Smooth muscle cell (in vitro differentiated cells): ENCODE measurements around the gene IRGQ. TPM values are rescaled to one million over a fixed set of nuclear protein-coding genes. Genes with fewer than 3 reads are reported as not detected.

ENCODE experiments used
- DNase-seq: peaks from one replicate; lab custom pipeline; 2025; ENCODE audit not compliant: unreplicated experiment; lab: John Stamatoyannopoulos, UW
- H2AFZ ChIP-seq: fragments of 200-600 bp; sonication (generic); 2 replicates; pipeline ENCODE4 v1.6.0; 2016; ENCODE audit warnings: antibody characterized with exemption, low read depth, mild to moderate bottlenecking
- H3F3A ChIP-seq: fragments of 200-600 bp; sonication (generic); 2 replicates; pipeline ENCODE4 v1.6.0; 2017; ENCODE audit warnings: antibody characterized with exemption, low read depth
- H3K27ac ChIP-seq: fragments of 200-600 bp; sonication (generic); 2 replicates; pipeline ENCODE4 v1.5.1; 2016; ENCODE audit warnings: low read depth, mild to moderate bottlenecking
- H3K27me3 ChIP-seq: fragments of 200-600 bp; sonication (generic); 2 replicates; pipeline ENCODE4 v1.6.1; 2016; ENCODE audit warnings: low read depth, mild to moderate bottlenecking
- H3K36me3 ChIP-seq: fragments of 200-600 bp; sonication (generic); 2 replicates; pipeline ENCODE4 v1.5.1; 2016; ENCODE audit warnings: low read depth
- H3K4me1 ChIP-seq: fragments of 200-600 bp; sonication (generic); 2 replicates; pipeline ENCODE4 v1.5.1; 2016; ENCODE audit warnings: low read depth
- H3K4me2 ChIP-seq: fragments of 200-600 bp; sonication (generic); 2 replicates; pipeline ENCODE4 v1.6.0; 2016; ENCODE audit warnings: mild to moderate bottlenecking
- H3K4me3 ChIP-seq: fragments of 200-600 bp; sonication (generic); 2 replicates; pipeline ENCODE4 v1.5.1; 2016; ENCODE audit warnings: mild to moderate bottlenecking
- H3K79me2 ChIP-seq: fragments of 200-600 bp; sonication (generic); 2 replicates; pipeline ENCODE4 v1.6.0; 2016; ENCODE audit warnings: low read depth, mild to moderate bottlenecking
- H3K9ac ChIP-seq: fragments of 200-600 bp; sonication (generic); 2 replicates; pipeline ENCODE4 v1.6.0; 2016; ENCODE audit warnings: low read depth
- H3K9me3 ChIP-seq: fragments of 200-600 bp; sonication (generic); replicated peaks from 2 replicates; pipeline ENCODE4 v1.5.1; 2016; ENCODE audit warnings: low read depth
- H4K20me1 ChIP-seq: fragments of 200-600 bp; sonication (generic); 2 replicates; pipeline ENCODE4 v1.6.0; 2016; ENCODE audit warnings: low read depth
- WGBS: methylation state at CpG from one replicate; pipeline ENCODE4 v1.1.7; 2016; ENCODE audit warnings: low lambda C conversion rate; 5-methylcytosine and 5-hydroxymethylcytosine counted together
- polyA plus RNA-seq: library from polyadenylated mRNA; unstranded; fragments of >200 nt; fragmentation: Nextera tagmentation; extraction: Ambion mirVana; gene quantifications from 2 replicates; pipeline ENCODE4 v1.2.1, GENCODE V29; 2016
- total RNA-seq: library from RNA; depleted of rRNA; stranded (reverse); fragments of >200 nt; gene quantifications from 2 replicates; pipeline ENCODE4 v1.2.3, GENCODE V29; 2014
- TF ChIP-seq, protein P1 (sequence below): fragments of 200-600 bp; sonication (generic); IDR thresholded peaks from 2 replicates; pipeline ENCODE4 v1.5.1; 2017; ENCODE audit warnings: borderline replicate concordance, mild to moderate bottlenecking, antibody characterized with exemption; ENCODE audit not compliant: insufficient read depth, poor library complexity, severe bottlenecking

IRGQ gene
- total and polyA plus RNA-seq, 2 experiments from 2014 or later: 13.1 TPM

DNA sequence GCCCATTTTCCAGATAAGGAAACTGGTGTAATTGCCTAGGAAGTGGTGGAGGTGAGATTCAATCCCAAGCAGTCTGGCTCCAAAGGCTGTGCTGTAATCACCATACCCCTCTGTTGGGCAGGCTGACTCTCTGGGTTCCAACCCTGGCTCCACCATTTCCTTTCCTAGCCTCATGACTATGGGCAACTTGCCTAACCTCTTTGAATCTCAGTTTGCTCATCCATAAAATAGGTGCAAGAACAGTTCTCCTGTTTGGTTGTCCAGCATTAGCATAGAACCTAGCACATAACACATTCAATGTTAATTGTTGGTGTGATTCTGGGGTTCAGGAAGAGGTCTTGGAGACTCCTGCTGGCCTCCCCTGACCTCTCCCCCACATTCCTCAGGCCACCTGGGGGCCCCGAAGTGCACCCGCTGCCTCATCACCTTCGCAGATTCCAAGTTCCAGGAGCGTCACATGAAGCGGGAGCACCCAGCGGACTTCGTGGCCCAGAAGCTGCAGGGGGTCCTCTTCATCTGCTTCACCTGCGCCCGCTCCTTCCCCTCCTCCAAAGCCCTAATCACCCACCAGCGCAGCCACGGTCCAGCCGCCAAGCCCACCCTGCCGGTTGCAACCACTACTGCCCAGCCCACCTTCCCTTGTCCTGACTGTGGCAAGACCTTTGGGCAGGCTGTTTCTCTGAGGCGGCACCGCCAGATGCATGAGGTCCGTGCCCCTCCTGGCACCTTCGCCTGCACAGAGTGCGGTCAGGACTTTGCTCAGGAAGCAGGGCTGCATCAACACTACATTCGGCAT, 2.7 kb upstream of the IRGQ start:
- no peak overlapping the region for H3K4me2 ChIP-seq
- 98% methylated on average over 19 of the region's 19 CpGs for WGBS
- no peaks in the 10 kb centered on the region for H3K27me3 ChIP-seq
- H3K4me3 ChIP-seq: no peak overlapping the region
- no peak overlapping the region for H2AFZ ChIP-seq
- no peaks in the 10 kb centered on the region for H3K9me3 ChIP-seq
- H3K27ac ChIP-seq: no peak overlapping the region
- peaks cover 5% of the 10 kb centered on the region for H3F3A ChIP-seq
- peaks cover 33% of the 10 kb centered on the region for H3K79me2 ChIP-seq
- DNase-seq: no peak
- no peaks in the 10 kb centered on the region for H3K36me3 ChIP-seq
- H3K9ac ChIP-seq: no peak overlapping the region
- peaks cover 14% of the 10 kb centered on the region for H4K20me1 ChIP-seq
- TF ChIP-seq, protein P1, sequence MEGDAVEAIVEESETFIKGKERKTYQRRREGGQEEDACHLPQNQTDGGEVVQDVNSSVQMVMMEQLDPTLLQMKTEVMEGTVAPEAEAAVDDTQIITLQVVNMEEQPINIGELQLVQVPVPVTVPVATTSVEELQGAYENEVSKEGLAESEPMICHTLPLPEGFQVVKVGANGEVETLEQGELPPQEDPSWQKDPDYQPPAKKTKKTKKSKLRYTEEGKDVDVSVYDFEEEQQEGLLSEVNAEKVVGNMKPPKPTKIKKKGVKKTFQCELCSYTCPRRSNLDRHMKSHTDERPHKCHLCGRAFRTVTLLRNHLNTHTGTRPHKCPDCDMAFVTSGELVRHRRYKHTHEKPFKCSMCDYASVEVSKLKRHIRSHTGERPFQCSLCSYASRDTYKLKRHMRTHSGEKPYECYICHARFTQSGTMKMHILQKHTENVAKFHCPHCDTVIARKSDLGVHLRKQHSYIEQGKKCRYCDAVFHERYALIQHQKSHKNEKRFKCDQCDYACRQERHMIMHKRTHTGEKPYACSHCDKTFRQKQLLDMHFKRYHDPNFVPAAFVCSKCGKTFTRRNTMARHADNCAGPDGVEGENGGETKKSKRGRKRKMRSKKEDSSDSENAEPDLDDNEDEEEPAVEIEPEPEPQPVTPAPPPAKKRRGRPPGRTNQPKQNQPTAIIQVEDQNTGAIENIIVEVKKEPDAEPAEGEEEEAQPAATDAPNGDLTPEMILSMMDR: no peak
- peaks cover 13% of the 10 kb centered on the region for H3K4me1 ChIP-seq

DNA sequence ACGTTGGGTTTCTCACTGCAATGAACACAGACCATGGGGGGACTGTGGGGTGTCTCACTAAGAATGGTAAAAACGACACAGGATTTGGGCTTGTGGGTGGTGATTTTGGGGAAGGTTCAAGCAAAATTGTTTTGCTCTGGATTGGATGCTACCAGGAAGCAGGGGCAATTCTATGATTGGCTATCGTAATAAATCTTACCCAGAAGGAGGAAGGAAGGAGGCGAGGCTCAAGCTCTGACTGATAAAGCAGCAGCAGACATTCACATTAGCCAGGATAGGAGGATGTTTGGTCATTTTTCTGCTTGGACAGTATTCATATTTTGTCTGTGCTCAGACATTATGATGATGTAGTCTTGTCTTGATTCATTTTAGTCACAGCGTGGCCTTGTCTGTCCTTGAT, 1.9 kb upstream of the IRGQ start:
- no peaks in the 10 kb centered on the region for H3K27me3 ChIP-seq
- H3K36me3 ChIP-seq: no peaks in the 10 kb centered on the region
- H3K9me3 ChIP-seq: no peaks in the 10 kb centered on the region
- H4K20me1 ChIP-seq: peaks cover 22% of the 10 kb centered on the region
- H3F3A ChIP-seq: peaks cover 5% of the 10 kb centered on the region
- peak overlapping the region; percentile 98 for H3K4me2 ChIP-seq
- 89% methylated on average over 5 of the region's 5 CpGs for WGBS
- peak overlapping the region; percentile 99 for H3K9ac ChIP-seq
- peaks cover 39% of the 10 kb centered on the region for H3K79me2 ChIP-seq
- peak overlapping the region; percentile 100 for H3K27ac ChIP-seq
- no peak overlapping the region for H2AFZ ChIP-seq
- TF ChIP-seq, protein P1: no peak
- no peak overlapping the region for H3K4me3 ChIP-seq
- peaks cover 13% of the 10 kb centered on the region for H3K4me1 ChIP-seq
- no peak for DNase-seq

DNA sequence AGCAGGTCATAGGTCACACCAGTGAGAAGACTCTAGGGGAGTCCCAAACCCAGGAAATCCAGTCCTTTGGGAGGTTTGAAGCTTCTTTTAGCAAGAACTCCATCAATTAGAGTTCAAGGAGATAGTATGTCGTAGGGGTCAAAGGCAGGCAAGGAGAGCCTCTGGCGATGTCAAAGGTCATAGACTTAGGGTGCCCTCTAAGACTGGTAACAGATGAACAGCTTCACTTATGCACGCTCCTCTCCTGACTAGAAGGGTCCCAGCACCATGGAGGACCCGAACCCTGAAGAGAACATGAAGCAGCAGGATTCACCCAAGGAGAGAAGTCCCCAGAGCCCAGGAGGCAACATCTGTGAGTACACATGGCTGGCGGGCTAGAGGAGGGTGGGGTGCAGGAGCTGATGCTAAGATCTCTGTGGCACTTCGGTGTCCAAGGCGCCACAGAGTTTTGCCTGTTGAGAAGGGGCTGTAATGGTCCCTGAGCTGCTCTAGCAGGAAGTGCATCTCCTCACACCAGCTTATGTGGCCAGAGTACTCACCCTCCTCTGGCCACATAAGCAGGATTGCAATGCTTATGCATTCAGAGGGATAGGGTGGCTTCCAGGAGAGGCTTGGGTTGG, 1.0 kb upstream of the IRGQ start:
- Histone ChIP-seq H3K79me2 (peaks cover 49% of the 10 kb centered on the region), H3K36me3 (no peaks in the 10 kb centered on the region), H2AFZ (peak overlapping the region; percentile 89), H3K9me3 (no peaks in the 10 kb centered on the region), H3K4me2 (peak overlapping the region; percentile 98), H3K27me3 (no peaks in the 10 kb centered on the region), H4K20me1 (peaks cover 27% of the 10 kb centered on the region), H3K27ac (peak overlapping the region; percentile 100), H3K4me3 (peak overlapping the region; percentile 63), H3F3A (peaks cover 5% of the 10 kb centered on the region), H3K9ac (peak overlapping the region; percentile 99), H3K4me1 (peaks cover 13% of the 10 kb centered on the region)
- DNase-seq: no peak
- WGBS: 41% methylated on average over 7 of the region's 7 CpGs
- TF ChIP-seq, protein P1: no peak
